ENCODE results near the gene CMIP. TPM values are rescaled to one million over a fixed set of nuclear protein-coding genes. Genes with fewer than 3 reads are reported as not detected.

Gene CMIP
- total and polyA plus RNA-seq, 7 donors, result 11.0 to 60.3 (median 20.4) TPM

GRCh38 chr16:81733295-81733694, 288.7 kb downstream of the CMIP start:
- no peaks in the 10 kb centered on the region for H3K36me3 ChIP-seq
- H3K27me3 ChIP-seq, result no peaks in the 10 kb centered on the region
- H3K9me3 ChIP-seq, result no peaks in the 10 kb centered on the region
- peaks cover 0 to 21% (median 20%) of the 10 kb centered on the region in 4 donors for H3K4me1 ChIP-seq
- TF ChIP-seq POLR2A (IDR thresholded peaks at IDR 0.05) (no peak), CTCF (IDR thresholded peaks at IDR 0.05) (no peak), POLR2AphosphoS5 (IDR thresholded peaks at IDR 0.05) (no peak), EP300 (IDR thresholded peaks at IDR 0.05) (no peak)
- no peak overlapping the region for H3K27ac ChIP-seq
- WGBS, 2 donors, result 94 to 95% methylated on average over 1 of the region's 1 CpG
- no peak for DNase-seq
- H3K4me3 ChIP-seq, result no peak overlapping the region
- intact Hi-C loops (cut with DNase I), result loop anchor here (10.0 kb wide), 1 partner anchor 528 kb away; no protein-coding TSS in a partner anchor

GRCh38 chr16:81734632-81735434, 290.2 kb downstream of the CMIP start:
- intact Hi-C loops (cut with DNase I), result loop anchor here (5.0 to 10.0 kb wide), 3 partner anchors 368 to 698 kb away; partner anchors contain the start of gene ATMIN
- Histone ChIP-seq H3K27ac (no peak overlapping the region), H3K4me3 (no peak overlapping the region)

GRCh38 chr16:81737885-81738536, 293.4 kb downstream of the CMIP start:
- H3K27ac ChIP-seq, result peak overlapping the region in 2 of 4 donors; percentile 40 to 47
- 8 to 11% methylated on average over 22 of the region's 22 CpGs for WGBS, 2 donors
- intact Hi-C loops (cut with DNase I), result loop anchor here (5.0 to 10.0 kb wide), 3 partner anchors 371 to 701 kb away; partner anchors contain the start of gene ATMIN

More at GRCh38 chr16:81734632-81735434, 290.2 kb downstream of the CMIP start:
- TF ChIP-seq POLR2A (IDR thresholded peaks at IDR 0.05) (no peak), POLR2AphosphoS5 (IDR thresholded peaks at IDR 0.05) (no peak), CTCF (IDR thresholded peaks at IDR 0.05) (no peak), EP300 (IDR thresholded peaks at IDR 0.05) (no peak)
- H3K4me1 ChIP-seq, result peaks cover 0 to 23% (median 23%) of the 10 kb centered on the region in 4 donors
- no peaks in the 10 kb centered on the region for H3K9me3 ChIP-seq
- no peak for DNase-seq
- H3K27me3 ChIP-seq, result no peaks in the 10 kb centered on the region
- WGBS, 2 donors, result 94 to 96% methylated on average over 6 of the region's 6 CpGs
- no peaks in the 10 kb centered on the region for H3K36me3 ChIP-seq

More at GRCh38 chr16:81737885-81738536, 293.4 kb downstream of the CMIP start:
- Histone ChIP-seq H3K4me3 (peak overlapping the region in 2 of 4 donors; percentile 22 to 32), H3K4me1 (peaks cover 0 to 11% (median 10%) of the 10 kb centered on the region in 4 donors), H3K36me3 (no peaks in the 10 kb centered on the region), H3K27me3 (no peaks in the 10 kb centered on the region), H3K9me3 (no peaks in the 10 kb centered on the region)
- TF ChIP-seq EP300 (IDR thresholded peaks at IDR 0.05), result no peak
- TF ChIP-seq CTCF (IDR thresholded peaks at IDR 0.05), result peak; percentile 78 to 85 (median 82)
- peak in 2 of 4 donors; percentile 25 to 55 for TF ChIP-seq POLR2AphosphoS5 (IDR thresholded peaks at IDR 0.05)
- DNase-seq, result peak; percentile 89

Measured in sigmoid colon (tissue), 7 donors.